HFFc6 (cell line): Measurements from ENCODE around the gene ITGB3. TPM values are rescaled to one million over a fixed set of nuclear protein-coding genes. Genes with fewer than 3 reads are reported as not detected.

ENCODE experiments used
- DNase-seq: peaks from one replicate; pipeline ENCODE4 v3.0.0-alpha.2; 2018
- H3K27ac Mint-ChIP-seq: 2 replicates; pipeline ENCODE4 v1.8.0; 2020; ENCODE audit warnings: mild to moderate bottlenecking, mixed read lengths
- H3K27me3 Mint-ChIP-seq: 2 replicates; pipeline ENCODE4 v1.8.0; 2021; ENCODE audit warnings: mild to moderate bottlenecking, moderate library complexity, mixed read lengths; ENCODE audit not compliant: insufficient read depth
- H3K36me3 Mint-ChIP-seq: 2 replicates; pipeline ENCODE4 v1.8.0; 2021; ENCODE audit warnings: low read depth, mixed read lengths
- H3K4me1 Mint-ChIP-seq: 2 replicates; pipeline ENCODE4 v1.8.0; 2020; ENCODE audit warnings: low read depth, mixed read lengths
- H3K4me3 Mint-ChIP-seq: 2 replicates; pipeline ENCODE4 v1.8.0; 2020; ENCODE audit warnings: mild to moderate bottlenecking, moderate library complexity, mixed read lengths
- H3K9me3 Mint-ChIP-seq: 2 replicates; pipeline ENCODE4 v1.8.0; 2020; ENCODE audit warnings: mild to moderate bottlenecking, mixed read lengths
- long read RNA-seq: library from polyadenylated mRNA; unstranded; transcript quantifications from one replicate; pipeline ENCODE4 v2.0.0, GENCODE V29; 2019
- total RNA-seq, 6 experiments: library from RNA; stranded (reverse); fragmentation: NEBNext Ultra II Directional; extraction: Animal tissue kit (Norgen Biotek cat#: 25700); gene quantifications; 2 replicates in 1 of 6; 3 replicates in 5 of 6; pipeline ENCODE4 v1.2.3, GENCODE V29; 2021
- TF ChIP-seq, protein P1 (sequence below): fragments of 200-600 bp; sonication (generic); IDR thresholded peaks from 2 replicates; pipeline ENCODE4 v1.5.0; 2021; ENCODE audit warnings: antibody characterized with exemption, mild to moderate bottlenecking

The ITGB3 gene
- total RNA-seq = 1 to 10 TPM; 2.2 to 4.1 (median 2.9) TPM
- long read RNA-seq = 0 reads

DNA sequence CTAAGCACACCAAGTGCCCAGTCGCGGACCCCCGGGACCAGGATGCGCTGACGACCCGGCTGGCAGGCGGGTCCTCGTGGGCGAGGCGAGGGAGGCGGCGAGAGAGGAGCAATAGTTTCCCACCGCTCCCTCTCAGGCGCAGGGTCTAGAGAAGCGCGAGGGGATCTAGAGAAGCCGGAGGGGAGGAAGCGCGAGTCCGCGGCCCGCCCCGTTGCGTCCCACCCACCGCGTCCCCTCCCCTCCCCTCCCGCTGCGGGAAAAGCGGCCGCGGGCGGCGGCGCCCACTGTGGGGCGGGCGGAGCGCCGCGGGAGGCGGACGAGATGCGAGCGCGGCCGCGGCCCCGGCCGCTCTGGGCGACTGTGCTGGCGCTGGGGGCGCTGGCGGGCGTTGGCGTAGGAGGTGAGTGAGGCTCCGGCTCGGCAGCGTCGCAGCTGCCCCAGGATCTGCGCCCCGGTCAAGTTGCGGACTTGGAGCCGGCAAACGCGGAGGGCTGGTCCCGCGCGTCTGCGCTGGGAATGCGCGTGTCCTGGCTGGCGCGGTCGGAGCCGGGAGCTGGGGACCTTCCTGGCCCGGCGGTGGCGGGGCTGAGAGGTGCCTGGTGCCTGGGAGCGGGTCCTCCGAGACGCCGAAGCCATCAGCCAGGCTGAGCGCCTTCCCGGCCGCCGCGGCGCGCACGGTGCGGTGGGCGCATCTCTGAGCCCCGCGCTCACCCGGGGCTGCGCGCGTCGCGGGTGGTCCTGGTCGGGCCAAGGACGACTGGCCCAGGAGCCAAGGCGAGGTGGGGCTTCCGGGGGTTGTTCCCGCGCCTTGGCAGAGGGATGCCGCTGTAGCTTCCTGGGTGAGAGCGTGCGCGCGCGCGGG is at the start of gene ITGB3:
Gene ITGB3 (plus strand): TSS at position 287 of the 862 bp plus-strand sequence. CDS start 35 bp downstream, at position 322.
- peak; percentile 66 for DNase-seq

DNA sequence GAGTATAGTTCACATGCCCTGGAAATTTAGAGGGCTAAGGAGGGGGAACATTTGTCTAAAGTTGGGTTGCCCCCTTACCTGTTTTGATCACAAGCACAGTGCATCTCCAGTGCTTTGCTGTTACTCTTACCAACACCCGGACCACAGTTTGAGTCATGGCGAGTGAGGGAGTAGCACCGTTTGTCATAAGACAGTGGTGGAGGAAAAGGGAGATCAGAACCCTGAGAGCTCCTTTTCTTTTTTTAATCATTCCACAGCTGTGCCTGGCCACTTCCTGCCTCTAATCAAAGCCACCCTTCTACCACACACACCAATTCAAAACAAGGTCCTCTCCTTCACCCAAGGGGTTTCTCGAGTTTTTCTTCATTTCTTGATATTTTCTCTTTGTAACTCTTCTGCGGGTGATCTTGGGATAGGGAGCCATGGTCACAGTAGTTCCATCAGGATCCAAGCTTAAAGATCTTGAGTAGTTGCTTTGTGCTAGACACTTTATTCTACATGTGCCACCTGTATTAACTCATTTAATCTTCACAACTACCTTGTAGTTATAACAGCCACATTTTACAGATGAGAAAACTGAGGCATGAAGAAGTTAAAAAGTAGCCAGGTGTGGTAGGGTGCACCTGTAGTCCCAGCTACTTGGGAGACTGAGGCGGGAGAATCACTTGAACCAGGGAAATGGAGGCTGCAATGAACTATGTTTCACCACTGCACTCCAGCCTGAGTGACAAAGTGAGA is 49.5 kb upstream of the ITGB3 start:
- peak overlapping the region; percentile 78 for H3K27ac Mint-ChIP-seq
- peaks cover 2% of the 10 kb centered on the region; the same call in 1 of the 2 replicates for H3K27me3 Mint-ChIP-seq
- H3K36me3 Mint-ChIP-seq = no peaks in the 10 kb centered on the region
- TF ChIP-seq, protein P1, sequence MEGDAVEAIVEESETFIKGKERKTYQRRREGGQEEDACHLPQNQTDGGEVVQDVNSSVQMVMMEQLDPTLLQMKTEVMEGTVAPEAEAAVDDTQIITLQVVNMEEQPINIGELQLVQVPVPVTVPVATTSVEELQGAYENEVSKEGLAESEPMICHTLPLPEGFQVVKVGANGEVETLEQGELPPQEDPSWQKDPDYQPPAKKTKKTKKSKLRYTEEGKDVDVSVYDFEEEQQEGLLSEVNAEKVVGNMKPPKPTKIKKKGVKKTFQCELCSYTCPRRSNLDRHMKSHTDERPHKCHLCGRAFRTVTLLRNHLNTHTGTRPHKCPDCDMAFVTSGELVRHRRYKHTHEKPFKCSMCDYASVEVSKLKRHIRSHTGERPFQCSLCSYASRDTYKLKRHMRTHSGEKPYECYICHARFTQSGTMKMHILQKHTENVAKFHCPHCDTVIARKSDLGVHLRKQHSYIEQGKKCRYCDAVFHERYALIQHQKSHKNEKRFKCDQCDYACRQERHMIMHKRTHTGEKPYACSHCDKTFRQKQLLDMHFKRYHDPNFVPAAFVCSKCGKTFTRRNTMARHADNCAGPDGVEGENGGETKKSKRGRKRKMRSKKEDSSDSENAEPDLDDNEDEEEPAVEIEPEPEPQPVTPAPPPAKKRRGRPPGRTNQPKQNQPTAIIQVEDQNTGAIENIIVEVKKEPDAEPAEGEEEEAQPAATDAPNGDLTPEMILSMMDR = no peak
- no peaks in the 10 kb centered on the region for H3K9me3 Mint-ChIP-seq
- H3K4me1 Mint-ChIP-seq = peaks cover 33% of the 10 kb centered on the region
- 0 out of 2 replicates have a peak overlapping the region, but pooled peaks have one; percentile 63 for H3K4me3 Mint-ChIP-seq
- peak; percentile 35 for DNase-seq

More for the DNA sequence above, at the start of gene ITGB3:
- Mint-ChIP-seq H3K4me3 (peak within 1 kb of the TSS; percentile 94), H3K9me3 (no peaks in the 10 kb centered on the region), H3K36me3 (no peaks in the 10 kb centered on the region), H3K4me1 (peaks cover 50% of the 10 kb centered on the region), H3K27ac (no peak within 1 kb of the TSS), H3K27me3 (no peaks in the 10 kb centered on the region; the same call in 1 of the 2 replicates)
- TF ChIP-seq, protein P1 = peak; percentile 67

DNA sequence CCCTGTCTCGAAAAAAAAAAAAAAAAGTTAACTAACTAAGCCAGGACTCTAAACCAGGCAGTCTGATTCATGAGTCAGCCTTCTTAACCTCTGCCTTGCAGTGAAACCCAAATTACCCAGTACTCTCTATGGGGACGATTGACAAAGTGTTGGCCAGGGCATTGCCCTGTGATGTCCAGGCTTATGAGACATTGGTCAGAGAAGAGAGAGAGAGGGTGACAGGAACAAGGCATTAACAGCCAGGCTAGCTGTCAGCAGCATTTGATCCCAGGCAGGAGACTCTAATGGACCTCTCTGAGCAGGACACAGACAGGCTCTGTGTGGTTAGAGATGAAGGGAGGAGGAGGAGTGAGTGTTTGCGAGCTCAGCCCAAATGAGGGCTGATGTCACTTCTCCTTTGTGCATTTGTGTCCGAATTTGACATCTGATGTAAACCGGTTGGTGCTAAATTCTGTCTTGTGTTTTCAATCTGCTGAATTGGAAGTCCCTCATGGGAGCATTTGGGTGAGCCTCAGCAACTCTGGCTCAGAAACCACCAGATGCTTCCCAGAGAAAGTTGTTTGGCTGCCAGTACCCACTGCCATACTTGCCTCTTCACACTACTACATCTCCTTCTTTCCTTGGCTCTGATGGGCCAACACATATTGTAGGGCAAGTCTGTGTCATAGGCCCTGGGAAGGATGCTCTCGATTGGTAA is 48.8 kb upstream of the ITGB3 start:
- Mint-ChIP-seq H3K36me3 (no peaks in the 10 kb centered on the region), H3K4me3 (peak overlapping the region; percentile 63), H3K9me3 (no peaks in the 10 kb centered on the region), H3K27ac (peak overlapping the region; percentile 78), H3K4me1 (peaks cover 33% of the 10 kb centered on the region), H3K27me3 (peaks cover 2% of the 10 kb centered on the region; the same call in 1 of the 2 replicates)
- TF ChIP-seq, protein P1 = no peak
- DNase-seq = peak; percentile 47

DNA sequence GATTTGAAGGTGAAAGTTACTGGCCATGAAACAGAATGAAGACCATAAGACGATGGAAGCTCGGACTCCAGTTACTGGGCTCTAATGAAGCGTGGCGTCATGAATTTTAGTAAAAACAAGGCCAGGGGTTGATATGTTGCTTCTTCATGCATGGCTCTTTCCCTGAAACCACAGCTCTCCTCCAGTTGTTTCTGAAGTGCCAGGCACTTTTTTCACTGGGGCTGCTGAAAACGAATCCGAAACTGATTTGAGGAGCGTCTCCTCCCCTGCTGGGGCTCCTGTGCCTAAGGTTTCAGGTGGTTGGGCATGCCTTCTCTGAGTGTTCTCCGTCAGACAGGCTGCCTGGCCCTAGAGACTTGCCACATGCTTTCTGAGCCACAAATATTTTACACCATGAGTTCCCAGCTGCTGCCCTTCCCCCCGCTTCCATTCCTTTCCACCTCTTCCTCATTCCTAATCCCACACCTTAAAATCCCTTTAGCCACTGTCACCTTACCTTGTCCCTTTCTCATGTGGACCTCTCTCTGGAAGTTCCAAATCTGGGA is 48.1 kb upstream of the ITGB3 start:
- H3K36me3 Mint-ChIP-seq = no peaks in the 10 kb centered on the region
- peak overlapping the region; percentile 78 for H3K27ac Mint-ChIP-seq
- H3K4me1 Mint-ChIP-seq = peaks cover 33% of the 10 kb centered on the region
- H3K27me3 Mint-ChIP-seq = peaks cover 2% of the 10 kb centered on the region; the same call in 1 of the 2 replicates
- peak; percentile 50 for DNase-seq
- TF ChIP-seq, protein P1 = no peak
- no peaks in the 10 kb centered on the region for H3K9me3 Mint-ChIP-seq
- H3K4me3 Mint-ChIP-seq = peak overlapping the region; percentile 63
